ENCODE results near the gene PPM1F. TPM values are rescaled to one million over a fixed set of nuclear protein-coding genes. Genes with fewer than 3 reads are reported as not detected.

The PPM1F gene
- total RNA-seq, 1 donor from 2014 or later: 23.6 TPM

DNA sequence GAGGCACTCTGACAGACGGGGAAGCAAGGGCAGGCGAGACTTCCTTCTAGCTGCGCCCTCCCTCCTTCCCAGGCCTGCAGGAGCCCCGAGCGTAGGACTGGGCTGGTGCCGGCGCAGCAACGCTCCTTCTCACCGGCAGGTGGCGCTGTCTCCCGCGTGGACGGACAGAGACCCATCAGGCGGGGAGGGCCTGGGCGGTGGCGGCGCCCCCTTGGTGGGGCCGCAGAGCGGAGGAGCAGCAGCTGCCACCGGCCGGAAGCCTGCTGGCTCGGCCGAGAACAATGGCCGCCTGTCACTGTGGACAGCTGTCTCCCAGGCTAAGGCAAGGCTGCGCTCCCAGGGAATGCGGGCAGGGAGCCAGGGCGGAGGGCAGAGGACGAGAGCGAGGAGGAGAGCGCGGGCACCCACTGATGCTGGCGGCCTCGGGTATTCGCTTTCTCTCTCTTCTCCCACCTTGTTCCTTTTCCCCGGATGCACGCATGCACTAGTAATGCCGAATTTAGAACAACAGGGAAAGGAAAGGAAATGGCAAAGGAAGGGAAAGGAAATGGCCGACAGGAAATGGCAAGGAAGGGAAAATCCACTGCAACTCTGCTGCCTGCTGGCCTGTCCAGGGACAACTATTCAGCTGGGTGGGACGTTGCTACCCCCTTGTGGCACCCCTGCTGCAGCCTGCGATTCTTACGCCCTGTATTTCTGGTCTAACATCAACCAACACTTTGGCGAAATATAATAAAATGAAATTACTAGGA, 14.4 kb downstream of the PPM1F start:
- Histone ChIP-seq H3K27me3 (ENCODE audit: control insufficient read depth, insufficient read depth, low read length) (no peaks in the 10 kb centered on the region), H3K36me3 (ENCODE audit: control insufficient read depth, insufficient read depth, low read length) (no peaks in the 10 kb centered on the region), H3K4me3 (ENCODE audit: low read depth, low read length) (peak overlapping the region; percentile 58)
- TF ChIP-seq, protein P1, sequence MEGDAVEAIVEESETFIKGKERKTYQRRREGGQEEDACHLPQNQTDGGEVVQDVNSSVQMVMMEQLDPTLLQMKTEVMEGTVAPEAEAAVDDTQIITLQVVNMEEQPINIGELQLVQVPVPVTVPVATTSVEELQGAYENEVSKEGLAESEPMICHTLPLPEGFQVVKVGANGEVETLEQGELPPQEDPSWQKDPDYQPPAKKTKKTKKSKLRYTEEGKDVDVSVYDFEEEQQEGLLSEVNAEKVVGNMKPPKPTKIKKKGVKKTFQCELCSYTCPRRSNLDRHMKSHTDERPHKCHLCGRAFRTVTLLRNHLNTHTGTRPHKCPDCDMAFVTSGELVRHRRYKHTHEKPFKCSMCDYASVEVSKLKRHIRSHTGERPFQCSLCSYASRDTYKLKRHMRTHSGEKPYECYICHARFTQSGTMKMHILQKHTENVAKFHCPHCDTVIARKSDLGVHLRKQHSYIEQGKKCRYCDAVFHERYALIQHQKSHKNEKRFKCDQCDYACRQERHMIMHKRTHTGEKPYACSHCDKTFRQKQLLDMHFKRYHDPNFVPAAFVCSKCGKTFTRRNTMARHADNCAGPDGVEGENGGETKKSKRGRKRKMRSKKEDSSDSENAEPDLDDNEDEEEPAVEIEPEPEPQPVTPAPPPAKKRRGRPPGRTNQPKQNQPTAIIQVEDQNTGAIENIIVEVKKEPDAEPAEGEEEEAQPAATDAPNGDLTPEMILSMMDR (IDR thresholded peaks at IDR 0.05; ENCODE audit: insufficient read depth, low read length, poor library complexity, severe bottlenecking): peak; percentile 96
- peak; percentile 61 for DNase-seq (ENCODE audit: low read depth)

- no peak for DNase-seq (ENCODE audit: low read depth)
- H3K27me3 ChIP-seq (ENCODE audit: control insufficient read depth, insufficient read depth, low read length): no peaks in the 10 kb centered on the region
- TF ChIP-seq, protein P1 (IDR thresholded peaks at IDR 0.05; ENCODE audit: insufficient read depth, low read length, poor library complexity, severe bottlenecking): no peak
- no peak overlapping the region for H3K4me3 ChIP-seq (ENCODE audit: low read depth, low read length)
- H3K36me3 ChIP-seq (ENCODE audit: control insufficient read depth, insufficient read depth, low read length): peaks cover 2% of the 10 kb centered on the region
These were observed 14.9 kb downstream of the PPM1F start for GRCh38 chr22:21937821-21938070.

DNA sequence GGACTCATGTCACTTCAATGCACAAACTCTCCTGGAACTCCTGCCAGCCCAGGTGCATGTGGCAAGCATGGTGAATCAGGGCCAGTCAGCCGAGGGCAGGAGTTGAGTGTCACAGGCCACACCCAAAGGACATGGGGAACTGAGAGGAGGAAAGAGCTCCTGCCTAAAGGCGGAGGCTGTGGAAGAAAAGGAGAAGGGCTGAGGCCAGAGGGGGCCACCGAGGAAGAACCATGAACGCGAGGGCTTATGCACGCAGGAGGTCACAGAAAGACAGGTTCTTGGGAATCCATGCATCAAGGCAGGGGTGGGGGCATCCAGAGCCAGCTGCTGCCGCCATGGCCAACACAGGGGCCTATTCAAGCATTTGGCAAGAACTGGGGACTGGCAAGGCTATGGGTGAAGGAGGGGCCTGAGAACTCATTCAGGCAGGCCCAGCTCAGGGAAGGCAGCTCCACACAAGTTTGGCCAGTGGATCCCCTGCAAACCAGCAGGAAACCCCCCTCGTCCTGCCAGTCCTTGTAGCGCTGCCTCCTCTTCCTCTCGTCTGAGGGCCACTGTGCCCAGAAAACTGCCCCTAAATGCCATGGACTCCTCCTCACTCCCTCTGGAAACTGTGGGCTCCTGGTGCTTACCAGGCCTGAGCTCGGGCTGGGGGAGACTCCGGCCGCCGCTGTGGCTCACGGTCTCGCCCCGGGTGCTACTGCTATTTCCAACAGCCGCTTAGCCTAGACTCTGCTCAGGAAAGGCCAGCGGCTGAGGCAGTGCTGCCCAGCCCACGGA, 15.4 kb downstream of the PPM1F start:
- TF ChIP-seq, protein P1 (IDR thresholded peaks at IDR 0.05; ENCODE audit: insufficient read depth, low read length, poor library complexity, severe bottlenecking): no peak
- DNase-seq (ENCODE audit: low read depth): no peak
- Histone ChIP-seq H3K4me3 (ENCODE audit: low read depth, low read length) (no peak overlapping the region), H3K36me3 (ENCODE audit: control insufficient read depth, insufficient read depth, low read length) (peaks cover 3% of the 10 kb centered on the region), H3K27me3 (ENCODE audit: control insufficient read depth, insufficient read depth, low read length) (no peaks in the 10 kb centered on the region)

DNA sequence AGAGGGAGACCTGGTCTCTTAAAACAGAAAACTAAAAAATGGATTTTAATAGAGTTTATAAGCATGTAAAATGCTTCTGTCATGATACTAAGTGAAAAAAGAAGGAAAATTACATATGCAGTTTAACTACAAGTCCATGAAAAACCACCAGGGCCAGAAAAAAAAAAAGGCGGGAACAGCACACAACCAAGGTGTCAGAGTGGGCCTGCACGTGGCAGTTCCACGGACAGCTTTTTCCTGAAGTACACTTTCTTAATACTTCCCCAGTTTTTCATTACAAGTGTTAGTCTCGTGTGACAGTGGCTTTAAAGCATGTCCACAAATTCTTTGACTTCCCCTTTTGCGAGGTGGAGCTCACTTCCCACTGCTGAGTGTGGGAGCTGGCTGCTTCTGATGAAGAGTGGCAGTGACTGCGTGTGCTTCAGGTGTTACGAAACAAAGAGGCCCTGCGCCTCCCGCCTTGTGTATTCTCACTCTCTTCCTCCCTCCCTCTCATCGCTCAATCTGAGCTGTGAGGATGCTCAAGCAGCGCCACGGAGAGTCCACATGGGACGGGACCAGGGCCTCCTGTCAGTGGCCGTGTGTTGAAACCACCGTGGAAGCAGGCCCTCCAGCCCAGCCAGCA, 16.4 kb downstream of the PPM1F start:
- TF ChIP-seq, protein P1 (IDR thresholded peaks at IDR 0.05; ENCODE audit: insufficient read depth, low read length, poor library complexity, severe bottlenecking): no peak
- H3K4me3 ChIP-seq (ENCODE audit: low read depth, low read length): no peak overlapping the region
- peaks cover 4% of the 10 kb centered on the region for H3K36me3 ChIP-seq (ENCODE audit: control insufficient read depth, insufficient read depth, low read length)
- no peak for DNase-seq (ENCODE audit: low read depth)
- no peaks in the 10 kb centered on the region for H3K27me3 ChIP-seq (ENCODE audit: control insufficient read depth, insufficient read depth, low read length)

- Histone ChIP-seq H3K27me3 (ENCODE audit: control insufficient read depth, insufficient read depth, low read length) (no peaks in the 10 kb centered on the region), H3K4me3 (ENCODE audit: low read depth, low read length) (no peak overlapping the region), H3K36me3 (ENCODE audit: control insufficient read depth, insufficient read depth, low read length) (peaks cover 4% of the 10 kb centered on the region)
- DNase-seq (ENCODE audit: low read depth): no peak
- TF ChIP-seq, protein P1 (IDR thresholded peaks at IDR 0.05; ENCODE audit: insufficient read depth, low read length, poor library complexity, severe bottlenecking): no peak
These were observed 18.7 kb downstream of the PPM1F start for GRCh38 chr22:21933910-21934309.

All from kidney epithelial cell (primary cell).